Fibroblast of skin of abdomen (primary cell): ENCODE measurements around the gene UFSP1.

Experiments
- DNase-seq: peaks from one replicate; pipeline ENCODE4 v3.0.0-alpha.2; 2013

Gene UFSP1

DNA sequence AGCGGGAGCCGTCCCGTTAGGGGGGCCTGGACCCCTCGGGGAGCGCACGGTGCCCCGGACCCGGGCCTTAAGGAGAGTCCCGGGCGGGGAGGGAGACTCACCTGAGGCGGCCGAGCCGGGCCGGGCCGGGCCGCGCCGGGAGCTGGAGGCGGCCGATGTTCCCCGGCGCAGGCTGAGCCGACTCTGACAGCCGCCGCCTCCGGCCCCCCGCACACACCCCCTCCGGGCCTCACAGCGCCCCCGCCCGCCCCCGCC is 6.1 kb upstream of the UFSP1 start, which contains the start of gene ACHE:
ACHE (minus strand) TSS at position 188 of the 255 bp plus-strand sequence. CDS start 1,656 bp downstream, outside the sequence.
- DNase-seq: no peak

DNA sequence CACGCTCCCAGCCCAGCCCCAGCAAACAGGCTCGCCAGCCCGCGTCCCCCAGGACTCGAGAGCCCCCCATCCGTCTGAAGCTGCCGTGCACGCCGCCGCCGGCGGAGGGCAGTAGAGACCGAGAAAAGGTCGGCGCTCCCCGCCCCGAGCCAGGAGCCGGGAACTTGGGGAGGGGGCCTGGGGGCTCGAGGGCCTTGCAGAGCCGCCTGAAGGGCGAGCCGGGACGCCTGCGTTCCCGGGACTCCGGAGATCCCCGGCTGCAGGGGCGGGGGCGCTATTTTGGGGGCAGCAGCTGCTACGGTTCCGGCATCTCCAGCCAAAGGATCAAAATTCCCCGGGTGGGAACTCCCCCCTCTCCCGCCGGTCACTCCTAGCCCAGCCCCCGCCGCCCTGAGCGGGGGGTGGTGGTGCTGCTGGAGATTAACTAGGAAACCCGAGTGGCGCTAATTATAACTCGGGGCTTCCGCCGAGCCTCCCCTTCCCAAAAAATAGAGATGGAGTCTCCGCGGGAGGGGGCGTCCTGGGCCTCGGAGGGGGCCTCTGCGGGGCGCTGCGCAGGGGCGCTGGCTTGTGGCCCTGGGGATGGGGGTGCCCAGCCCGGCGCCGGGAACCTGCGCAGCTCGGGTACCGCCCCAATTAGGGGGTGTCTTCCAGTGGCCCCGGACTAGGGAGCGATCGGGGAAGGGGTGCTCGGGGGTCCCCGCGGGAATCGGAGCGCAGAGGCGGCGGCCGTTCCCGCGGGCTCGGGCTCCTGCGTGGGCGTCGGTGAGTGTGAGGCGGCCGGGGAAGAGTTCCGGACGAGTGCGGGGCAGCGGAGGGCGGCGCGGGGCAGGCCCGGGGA is 5.6 kb upstream of the UFSP1 start:
- no peak for DNase-seq

DNA sequence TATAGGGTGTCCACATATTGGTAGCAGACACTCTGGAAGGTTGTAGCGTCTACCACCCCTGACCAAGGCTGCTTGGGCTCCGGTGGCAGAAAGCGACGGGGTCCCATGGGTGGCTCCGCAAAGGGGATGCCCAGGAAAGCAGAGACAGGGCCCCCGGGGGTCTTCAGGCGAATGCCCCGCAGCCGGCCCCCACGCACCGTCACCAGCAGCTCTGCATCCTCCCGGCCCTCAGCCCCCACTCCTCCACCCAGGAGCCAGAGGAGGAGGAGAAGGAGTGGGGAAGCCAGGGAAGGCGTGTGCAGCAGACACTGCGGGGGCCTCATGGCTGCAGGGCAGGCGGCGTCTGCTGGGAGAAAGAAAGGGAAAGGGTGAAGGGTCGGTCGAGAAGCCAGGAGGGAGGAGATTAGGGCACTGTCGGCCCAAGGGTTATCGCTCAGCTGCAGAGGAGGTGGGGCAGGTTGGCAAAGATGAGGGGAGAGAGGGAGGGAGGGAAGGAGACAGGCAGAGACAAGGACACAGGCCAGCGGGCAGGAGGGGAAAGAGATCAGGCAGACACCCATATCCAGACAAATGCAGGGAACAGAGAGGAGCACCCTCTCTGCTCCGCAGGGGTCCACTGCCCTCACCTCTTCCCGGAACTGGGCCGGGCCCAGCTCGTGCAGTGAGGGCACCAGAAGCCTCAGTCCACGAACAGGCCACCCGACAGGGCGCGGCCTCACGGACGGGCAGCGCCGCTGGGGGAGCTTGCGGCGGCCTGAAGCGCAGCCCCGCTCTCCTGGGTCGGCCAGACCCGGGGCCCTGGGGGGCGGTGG is 4.6 kb upstream of the UFSP1 start:
- DNase-seq: no peak

DNA sequence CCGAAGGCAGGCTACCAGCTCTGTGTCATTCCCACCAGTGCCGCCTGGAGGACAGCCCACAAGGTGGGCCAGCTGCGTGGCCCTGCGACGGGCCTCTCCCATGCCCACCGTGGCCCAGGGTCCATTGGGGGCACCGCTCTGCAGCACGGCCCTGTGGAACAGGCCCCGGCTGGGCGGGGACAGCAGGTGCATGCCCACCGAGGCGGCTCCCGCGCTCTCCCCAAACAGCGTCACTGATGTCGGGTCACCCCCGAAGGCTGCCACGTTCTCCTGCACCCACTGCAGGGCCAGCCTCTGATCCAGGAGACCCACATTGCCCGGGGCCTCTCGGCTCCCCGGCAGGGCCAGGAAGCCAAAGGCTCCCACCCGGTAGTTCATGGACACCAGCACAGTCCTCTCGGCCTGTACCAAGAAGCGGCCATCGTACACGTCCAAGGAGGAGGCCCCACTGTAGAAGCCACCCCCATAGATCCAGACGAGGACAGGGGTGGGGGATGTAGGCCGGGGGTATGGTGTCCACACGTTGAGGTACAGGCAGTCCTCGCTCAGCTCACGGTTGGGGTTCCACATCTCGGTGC is 3.9 kb upstream of the UFSP1 start:
- DNase-seq: no peak

DNA sequence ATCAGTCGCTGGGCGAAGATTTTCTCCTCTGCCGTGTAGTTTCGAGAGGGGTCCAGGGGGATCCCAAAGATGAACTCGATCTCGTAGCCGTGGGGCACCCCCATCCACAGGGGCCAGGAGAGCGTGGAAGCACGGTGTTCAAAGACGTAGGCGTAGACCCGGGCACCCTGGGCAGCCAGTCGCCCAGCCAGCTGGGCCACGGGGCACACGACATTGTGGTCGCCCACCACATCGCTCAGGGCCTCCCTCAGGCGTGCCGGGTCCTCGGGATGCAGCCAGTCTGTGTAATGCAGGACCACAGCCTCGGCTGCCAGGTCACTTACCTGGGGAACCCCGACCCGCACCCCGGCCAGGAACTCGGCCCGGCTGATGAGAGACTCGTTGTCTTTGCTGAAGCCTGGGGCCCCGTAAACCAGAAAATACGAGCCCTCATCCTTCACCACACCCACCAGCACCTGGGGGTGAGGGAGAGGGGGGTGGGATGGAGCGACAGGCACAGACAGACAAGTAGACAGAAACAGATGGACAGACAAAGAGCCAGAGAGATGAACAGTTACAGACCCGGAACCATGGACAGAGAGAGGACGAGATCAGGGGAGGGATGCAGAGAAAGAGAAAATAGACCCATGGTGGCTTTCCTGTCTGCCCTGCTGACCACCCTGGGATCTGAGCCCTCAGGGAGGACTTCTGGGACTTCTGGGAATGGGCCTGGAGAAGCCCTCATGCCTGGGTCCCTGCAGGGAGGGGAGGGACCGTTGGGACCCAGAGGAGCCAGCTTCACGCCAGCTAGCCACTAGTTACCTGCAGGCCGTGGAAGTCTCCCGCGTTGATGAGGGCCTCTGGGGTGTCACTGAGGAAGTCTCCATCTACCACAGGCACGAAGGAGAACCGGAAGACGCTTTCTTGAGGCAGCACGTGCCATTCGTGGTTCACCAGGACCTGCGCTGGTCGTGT is 3.1 kb upstream of the UFSP1 start:
- DNase-seq: no peak

DNA sequence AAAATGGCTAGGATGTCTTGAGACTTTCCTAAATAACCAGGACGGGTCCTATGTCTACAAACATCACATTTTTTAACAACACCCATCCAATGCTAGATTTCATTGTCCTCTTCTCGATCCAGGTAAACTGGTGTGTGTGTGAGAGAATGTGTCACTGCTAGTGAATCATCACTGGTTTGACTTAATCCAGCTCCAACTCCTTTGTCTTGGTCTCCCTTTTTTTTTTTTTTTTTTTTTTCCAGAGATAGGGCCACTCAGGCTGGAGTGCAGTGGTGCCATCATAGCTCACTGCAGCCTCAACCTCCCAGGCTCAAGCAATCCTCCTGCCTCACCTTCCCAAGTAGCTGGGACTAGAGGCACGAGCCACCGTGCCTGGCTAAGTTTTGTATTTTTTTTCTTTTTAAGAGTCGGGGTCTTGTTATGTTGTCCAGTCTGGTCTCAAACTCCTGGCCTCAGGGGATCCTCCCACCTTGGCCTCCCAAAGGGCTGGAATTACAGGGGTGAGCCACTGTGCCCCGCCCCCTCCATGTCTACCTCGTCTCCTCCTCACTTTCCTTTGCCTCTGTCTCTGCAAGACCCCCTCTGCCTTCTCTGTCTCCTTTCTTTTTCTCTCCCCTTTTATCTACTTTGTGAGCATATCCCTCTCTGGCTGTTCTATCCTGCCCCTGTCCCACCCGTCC is 2.2 kb upstream of the UFSP1 start:
- peak; percentile 30 for DNase-seq

DNA sequence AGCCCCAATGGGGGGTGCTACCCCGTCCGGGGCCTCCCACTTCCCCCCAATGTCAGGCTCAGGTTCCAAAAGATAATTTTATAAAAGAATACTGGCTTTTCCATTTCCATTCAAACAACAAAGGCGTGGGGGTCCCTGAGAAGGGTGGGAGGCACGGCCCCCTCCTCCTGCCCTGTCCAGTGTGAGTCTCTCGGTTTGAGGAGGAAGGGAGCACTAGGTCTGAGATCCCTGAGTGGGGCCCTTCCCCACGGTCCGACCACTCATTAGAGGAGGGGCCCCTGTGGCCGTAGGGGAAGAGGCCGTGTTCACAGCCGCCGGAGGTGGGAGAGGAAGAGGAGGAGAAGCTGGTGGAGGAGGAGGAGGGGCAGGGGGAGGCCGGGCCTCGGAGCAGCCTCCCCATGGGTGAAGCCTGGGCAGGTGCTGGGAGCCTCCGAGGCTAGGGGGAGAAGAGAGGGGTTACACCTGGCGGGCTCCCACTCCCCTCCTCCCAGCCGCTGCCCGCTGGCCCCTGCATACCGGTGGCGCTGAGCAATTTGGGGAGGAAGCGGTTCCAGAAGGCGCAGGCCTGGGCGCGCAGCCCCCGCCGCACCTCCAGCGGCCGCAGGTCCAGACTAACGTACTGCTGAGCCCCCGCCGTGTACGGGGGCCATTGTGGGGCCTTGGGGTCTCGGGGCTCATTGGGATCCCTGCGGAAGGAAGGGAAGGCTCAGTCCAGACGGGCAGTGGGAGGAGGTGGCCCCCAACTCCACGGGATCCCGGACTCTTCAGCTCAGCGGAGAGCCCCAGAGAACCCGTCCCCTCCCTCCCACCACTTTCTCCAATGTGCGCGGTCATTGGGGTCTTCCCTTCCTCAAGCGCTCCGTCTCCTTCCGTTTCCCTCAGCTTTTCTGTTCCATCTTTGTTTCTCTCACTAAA is 1.4 kb upstream of the UFSP1 start:
- DNase-seq: no peak

DNA sequence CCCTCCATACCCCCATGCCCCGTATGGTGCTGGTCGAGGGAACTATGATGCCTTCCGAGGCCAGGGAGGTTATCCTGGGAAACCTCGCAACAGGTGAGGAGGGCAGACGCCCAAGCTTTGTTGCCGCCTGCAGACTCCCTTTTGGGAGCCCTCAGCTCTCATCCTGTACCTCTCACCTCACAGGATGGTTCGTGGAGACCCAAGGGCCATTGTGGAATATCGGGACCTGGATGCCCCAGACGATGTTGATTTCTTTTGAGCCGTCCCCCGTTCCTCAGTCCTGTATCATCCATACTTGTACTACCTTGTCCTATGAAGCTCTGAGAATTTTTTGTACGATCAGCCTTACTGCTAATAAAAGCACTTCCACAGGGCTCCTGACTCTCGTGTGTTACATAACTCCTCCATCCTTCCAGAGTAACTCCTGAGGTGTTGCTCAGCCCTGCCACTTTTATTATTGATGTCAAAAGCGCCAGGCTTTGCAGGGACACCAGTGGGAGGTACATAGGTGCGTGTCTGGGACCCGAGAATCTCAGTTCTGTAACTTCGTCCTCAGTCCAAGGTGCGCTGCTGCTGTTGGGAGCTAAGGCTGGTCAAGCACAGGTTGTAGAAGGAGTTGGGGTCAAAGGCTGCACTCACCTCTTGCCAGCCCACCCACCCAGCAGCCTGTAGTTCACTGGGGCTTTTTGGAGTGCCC is 1.1 kb downstream of the UFSP1 start:
- no peak for DNase-seq

DNA sequence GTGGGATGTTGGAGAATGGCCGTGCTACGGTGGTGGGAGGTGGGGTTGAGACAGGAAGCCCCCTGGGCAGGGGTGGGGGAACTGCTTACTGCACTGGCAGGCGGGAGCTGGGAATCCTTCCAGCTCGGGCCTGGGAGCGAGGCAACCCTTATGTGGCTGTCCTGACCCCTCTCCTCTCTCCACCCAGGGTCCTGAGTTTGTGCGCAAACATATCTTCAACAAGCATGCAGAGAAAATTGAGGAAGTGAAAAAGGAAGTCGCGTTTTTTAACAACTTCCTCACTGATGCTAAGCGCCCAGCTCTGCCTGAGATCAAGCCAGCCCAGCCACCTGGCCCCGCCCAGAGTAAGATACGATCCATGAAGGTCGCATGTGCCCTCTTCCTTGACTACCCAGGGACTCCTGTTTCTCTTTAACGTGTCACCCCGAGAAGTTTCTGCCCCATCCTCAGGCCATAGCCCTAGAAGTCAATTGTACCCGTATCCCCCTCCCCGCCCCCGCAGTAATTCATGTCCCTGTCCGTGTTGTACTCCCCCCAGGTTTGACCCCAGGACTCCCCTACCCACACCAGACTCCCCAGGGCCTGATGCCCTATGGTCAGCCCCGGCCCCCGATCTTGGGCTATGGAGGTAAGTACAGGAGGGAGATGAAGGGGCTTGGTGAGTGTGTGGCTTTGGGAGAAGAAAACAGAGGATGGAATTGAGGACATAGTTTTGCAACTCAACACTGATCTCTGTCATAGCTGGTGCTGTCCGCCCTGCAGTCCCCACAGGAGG is 1.8 kb downstream of the UFSP1 start:
- DNase-seq: no peak

DNA sequence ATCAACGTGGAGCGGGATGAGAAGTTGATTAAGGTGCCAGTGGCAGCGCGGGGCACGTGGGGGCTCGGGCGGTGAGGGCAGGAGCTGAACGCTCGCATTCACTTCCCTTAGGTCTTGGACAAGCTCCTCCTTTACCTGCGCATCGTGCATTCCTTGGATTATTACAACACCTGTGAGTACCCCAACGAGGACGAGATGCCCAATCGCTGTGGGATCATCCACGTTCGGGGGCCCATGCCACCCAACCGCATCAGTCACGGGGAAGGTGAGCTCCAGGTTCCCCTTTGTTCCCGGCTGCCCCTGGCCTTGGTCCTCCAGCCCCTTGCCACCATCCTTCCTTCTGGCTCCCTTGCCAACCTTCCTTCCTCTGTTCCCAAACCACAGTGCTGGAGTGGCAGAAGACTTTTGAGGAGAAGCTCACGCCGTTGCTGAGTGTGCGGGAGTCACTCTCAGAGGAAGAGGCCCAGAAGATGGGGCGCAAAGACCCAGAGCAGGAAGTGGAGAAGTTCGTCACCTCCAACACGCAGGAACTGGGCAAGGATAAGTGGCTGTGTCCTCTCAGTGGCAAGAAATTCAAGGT is 2.5 kb downstream of the UFSP1 start:
- no peak for DNase-seq

DNA sequence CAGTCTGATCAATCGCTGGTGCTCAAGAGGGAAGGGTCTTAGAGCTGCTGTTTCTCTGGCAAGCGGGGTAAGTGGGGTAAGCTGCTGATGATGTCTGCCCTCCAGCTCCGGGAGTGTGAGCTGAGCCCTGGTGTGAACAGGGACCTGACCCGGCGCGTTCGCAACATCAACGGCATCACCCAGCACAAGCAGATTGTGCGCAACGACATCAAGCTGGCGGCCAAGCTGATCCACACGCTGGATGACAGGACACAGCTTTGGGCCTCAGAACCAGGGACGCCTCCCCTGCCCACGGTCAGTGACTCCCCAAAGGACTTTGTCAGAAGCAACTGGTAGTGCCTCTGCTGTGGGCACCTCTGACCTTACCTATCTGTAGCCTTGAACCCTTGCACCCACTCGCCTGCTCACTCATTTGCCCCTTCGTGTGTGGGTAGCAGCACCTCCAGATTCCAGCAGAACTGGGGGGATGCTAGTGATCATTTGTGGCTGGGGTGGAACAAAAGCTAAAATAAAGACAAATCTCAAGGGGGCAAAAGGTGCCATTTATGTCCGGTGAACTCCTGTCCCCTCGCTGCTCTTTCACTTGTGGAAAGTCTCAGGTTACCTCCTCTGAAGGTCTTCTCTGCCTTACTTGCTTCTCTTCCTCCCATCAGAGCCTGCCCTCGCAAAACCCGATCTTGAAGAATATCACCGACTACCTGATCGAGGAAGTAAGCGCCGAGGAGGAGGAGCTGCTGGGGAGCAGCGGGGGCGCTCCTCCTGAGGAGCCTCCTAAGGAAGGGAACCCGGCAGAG is 3.2 kb downstream of the UFSP1 start:
- no peak for DNase-seq

DNA sequence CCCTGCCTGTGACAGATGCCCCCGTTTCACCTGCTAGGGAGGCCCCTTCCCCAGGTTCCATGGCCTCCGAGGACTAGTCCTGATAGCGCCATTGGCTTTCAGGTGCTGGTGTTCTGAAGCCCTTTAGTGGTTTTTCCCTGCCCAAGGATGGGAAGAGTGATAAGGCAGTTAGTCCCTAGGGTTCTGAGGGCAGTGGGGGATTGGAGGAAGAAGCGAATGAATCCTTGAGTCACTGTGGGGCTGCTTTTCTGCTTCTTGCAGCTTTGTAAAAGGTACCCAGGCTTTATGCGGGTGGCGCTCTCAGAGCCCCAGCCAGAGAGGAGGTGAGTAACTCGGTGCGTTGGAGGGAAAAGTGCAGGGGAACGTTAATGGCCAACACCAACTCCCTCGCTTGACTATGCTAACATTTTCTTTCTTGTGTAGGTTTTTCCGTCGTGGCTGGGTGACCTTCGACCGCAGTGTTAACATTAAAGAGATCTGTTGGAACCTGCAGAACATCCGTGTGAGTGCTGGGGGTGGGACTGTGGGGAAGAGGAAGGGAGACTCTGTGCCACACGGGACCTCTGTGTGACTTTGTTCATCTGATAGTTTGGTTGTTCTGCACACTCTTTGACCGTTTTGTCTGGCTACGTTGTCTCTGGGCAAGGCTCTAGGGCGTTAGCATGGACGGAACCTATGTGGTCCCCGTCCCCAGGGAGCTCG is 3.9 kb downstream of the UFSP1 start:
- DNase-seq: no peak

DNA sequence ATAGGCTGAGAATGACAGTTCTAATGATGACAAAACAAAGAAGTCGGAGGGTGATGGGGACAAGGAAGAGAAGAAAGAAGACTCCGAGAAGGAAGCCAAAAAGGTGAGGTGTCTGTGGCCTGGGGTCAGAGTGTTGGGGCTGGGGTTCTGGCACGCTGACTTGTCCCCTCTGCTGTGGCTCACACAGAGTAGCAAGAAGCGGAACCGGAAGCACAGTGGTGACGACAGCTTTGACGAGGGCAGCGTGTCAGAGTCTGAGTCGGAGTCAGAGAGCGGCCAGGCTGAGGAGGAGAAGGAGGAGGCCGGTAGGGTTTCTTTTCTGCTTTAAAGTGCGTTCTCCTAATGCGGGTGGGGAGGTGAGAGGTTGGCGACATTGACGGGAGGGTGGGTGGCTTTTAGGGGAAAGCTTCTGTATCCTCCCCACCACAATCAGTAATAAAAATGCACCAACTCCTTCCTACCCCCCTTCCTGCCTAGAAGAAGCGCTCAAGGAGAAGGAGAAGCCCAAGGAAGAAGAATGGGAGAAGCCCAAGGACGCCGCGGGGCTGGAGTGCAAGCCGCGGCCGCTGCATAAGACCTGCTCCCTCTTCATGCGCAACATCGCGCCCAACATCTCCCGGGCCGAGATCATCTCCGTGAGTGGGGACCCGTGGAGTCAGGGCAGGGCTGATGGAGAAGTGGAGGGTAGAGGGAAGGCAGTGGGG is 4.6 kb downstream of the UFSP1 start:
- DNase-seq: no peak

DNA sequence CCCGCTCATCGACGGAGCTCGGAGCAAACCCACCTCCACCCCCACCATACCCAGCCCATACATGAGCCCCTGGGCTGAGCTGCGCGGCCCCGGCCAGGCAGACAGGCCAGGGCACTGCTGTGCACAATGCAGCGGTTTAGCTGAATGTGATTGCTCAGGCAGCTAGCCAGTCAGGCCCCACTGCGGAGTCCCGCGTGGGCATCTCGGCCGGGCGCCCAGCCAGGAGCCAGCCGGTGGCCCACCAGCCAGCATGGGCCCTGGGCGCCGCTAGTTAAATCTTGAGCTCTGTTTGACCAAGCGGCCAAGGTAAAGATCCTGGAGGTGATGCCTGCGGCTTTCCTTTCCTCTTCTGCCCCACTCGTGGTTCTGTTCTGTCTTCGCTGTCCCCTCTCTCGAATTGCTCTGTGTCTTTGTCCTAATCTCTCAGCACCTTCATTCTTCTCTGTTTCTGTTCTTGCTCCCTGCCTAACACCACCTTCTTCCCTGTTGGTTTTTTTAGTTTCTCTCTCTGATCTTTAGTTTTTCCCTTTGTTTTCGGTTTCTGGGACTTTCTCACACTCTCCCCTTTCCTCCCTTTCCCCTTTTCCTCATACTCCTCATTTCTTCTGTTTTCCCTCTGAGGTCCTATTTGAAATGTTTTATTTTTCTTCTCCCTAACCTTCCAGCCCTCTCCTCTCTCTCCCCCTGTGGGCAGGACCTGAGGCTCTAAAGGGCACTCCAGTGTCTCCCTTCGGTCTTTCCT is 6.6 kb downstream of the UFSP1 start:
- no peak for DNase-seq

DNA sequence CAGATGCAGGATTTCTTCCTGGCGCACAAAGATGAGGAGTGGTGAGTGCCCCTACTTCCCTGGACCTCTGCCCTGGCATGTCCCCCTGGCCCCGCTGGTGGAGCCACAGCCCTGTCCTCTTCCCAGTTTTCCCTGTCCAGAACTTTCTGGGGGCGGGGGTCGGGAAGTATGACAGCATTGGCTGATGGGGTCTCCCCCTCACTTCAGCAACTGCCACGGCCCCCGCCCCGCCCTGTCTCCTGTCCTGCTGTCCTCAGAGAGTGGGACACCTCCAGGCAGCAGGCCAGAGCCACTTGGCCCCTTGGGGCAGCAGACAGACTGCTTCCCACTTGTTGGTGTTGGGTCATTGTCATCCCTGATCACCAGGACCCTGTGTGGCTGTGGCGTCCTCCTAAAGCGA is 7.3 kb downstream of the UFSP1 start:
- DNase-seq: no peak

DNA sequence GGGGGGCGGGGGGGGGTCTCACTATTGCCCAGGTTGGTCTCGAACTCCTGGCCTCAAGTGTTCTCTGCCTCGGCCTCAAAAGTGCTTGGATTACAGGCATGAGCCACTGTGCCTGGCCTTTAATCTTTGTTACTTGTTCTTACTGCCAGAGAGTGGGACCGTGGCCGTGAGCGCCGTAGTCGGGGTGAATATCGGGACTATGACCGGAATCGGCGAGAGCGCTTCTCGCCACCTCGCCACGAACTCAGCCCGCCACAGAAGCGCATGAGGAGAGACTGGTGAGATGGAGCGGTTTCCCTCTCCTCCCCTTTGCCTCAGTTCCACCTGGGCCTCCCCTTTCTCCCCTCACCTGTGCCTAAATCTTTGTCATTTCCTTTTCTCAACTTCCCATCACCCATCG is 8.4 kb downstream of the UFSP1 start:
- DNase-seq: no peak
